Activated CD4-positive, alpha-beta T cell treated with anti-CD3 and anti-CD28 coated beads for 4 hours (primary cell): Measurements from ENCODE around the gene LARGE2.

Experiments
- DNase-seq, 2 donors: peaks; one replicate each; pipeline ENCODE4 v3.0.0-alpha.2; 2020

Gene LARGE2

GRCh38 chr11:45922425-45923082 is at the start of gene LARGE2:
LARGE2 (plus strand) TSS chr11:45922656; CDS start chr11:45922883, 227 bp downstream.
- DNase-seq = peak in 1 of 2 donors; percentile 26

- DNase-seq = no peak
These were observed 46.1 kb upstream of the LARGE2 start for GRCh38 chr11:45876401-45876800.

- DNase-seq = no peak
These were observed 45.2 kb upstream of the LARGE2 start for GRCh38 chr11:45877221-45877620.

- no peak for DNase-seq
These were observed 44.6 kb upstream of the LARGE2 start for GRCh38 chr11:45877845-45878244.

GRCh38 chr11:45879803-45880686 is 42.4 kb upstream of the LARGE2 start:
- DNase-seq = no peak

GRCh38 chr11:45880772-45881570 is 41.5 kb upstream of the LARGE2 start:
- no peak for DNase-seq

- DNase-seq = no peak
These were observed 40.6 kb upstream of the LARGE2 start for GRCh38 chr11:45881708-45882368.

- no peak for DNase-seq
These were observed 37.8 kb upstream of the LARGE2 start for GRCh38 chr11:45884596-45885185.

GRCh38 chr11:45885274-45885920 is 37.1 kb upstream of the LARGE2 start, which contains the start of gene MAPK8IP1:
MAPK8IP1 (plus strand) TSS chr11:45885651; CDS start chr11:45885821, 170 bp downstream.
- DNase-seq = peak; percentile 35 to 45

- no peak for DNase-seq
These were observed 36.3 kb upstream of the LARGE2 start for GRCh38 chr11:45885921-45886721.

- no peak for DNase-seq
These were observed 35.5 kb upstream of the LARGE2 start for GRCh38 chr11:45886816-45887520.

GRCh38 chr11:45887587-45887986 is 34.9 kb upstream of the LARGE2 start:
- DNase-seq = no peak

GRCh38 chr11:45889555-45889954 is 32.9 kb upstream of the LARGE2 start:
- DNase-seq = no peak

GRCh38 chr11:45889966-45890365 is 32.5 kb upstream of the LARGE2 start:
- DNase-seq = no peak

GRCh38 chr11:45890886-45891550 is 31.4 kb upstream of the LARGE2 start:
- no peak for DNase-seq

GRCh38 chr11:45892856-45893255 is 29.6 kb upstream of the LARGE2 start:
- DNase-seq = no peak

GRCh38 chr11:45894555-45895247 is 27.8 kb upstream of the LARGE2 start:
- DNase-seq = no peak

GRCh38 chr11:45895553-45896259 is 26.8 kb upstream of the LARGE2 start:
- no peak for DNase-seq
